Activated naive CD8-positive, alpha-beta T cell (primary cell): ENCODE data around the gene VRK3.
A peak's percentile ranks its signal among the peaks of the same experiment; 100 is the strongest.

ENCODE experiments used
- H3K27ac Mint-ChIP-seq: one replicate; pipeline ENCODE4 v1.8.0; 2021; ENCODE audit warnings: mixed read lengths
- H3K27me3 Mint-ChIP-seq: one replicate; pipeline ENCODE4 v1.8.0; 2021; ENCODE audit warnings: mixed read lengths
- H3K36me3 Mint-ChIP-seq: one replicate; pipeline ENCODE4 v1.8.0; 2021; ENCODE audit warnings: mixed read lengths
- H3K4me1 Mint-ChIP-seq: one replicate; pipeline ENCODE4 v1.8.0; 2021; ENCODE audit warnings: low read depth, mixed read lengths
- H3K4me3 Mint-ChIP-seq: one replicate; pipeline ENCODE4 v1.8.0; 2021; ENCODE audit warnings: mild to moderate bottlenecking, mixed read lengths
- H3K9me3 Mint-ChIP-seq: one replicate; pipeline ENCODE4 v1.8.0; 2021; ENCODE audit warnings: low read depth, mixed read lengths

VRK3 gene

DNA sequence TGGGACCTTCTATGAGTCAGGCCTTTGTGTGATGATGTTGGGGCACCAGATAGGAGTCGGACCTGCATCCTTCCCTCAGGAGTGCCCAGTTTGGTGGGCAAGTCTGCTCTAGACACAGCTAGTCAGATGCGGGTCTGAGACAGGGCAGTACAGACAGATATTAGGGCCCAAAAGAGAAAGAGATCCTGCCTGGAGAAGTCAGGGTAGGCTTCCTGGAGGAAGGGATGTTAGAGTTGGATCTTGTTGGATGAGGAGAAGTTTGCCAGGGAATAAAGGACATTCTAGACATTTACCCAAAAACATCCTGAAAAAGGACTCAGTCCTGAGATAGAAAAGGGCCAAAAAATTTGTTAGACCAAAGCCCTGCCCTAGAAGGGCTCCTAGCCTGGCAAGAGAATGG is 17.2 kb downstream of the VRK3 start:
- no peak overlapping the region for H3K27ac Mint-ChIP-seq

DNA sequence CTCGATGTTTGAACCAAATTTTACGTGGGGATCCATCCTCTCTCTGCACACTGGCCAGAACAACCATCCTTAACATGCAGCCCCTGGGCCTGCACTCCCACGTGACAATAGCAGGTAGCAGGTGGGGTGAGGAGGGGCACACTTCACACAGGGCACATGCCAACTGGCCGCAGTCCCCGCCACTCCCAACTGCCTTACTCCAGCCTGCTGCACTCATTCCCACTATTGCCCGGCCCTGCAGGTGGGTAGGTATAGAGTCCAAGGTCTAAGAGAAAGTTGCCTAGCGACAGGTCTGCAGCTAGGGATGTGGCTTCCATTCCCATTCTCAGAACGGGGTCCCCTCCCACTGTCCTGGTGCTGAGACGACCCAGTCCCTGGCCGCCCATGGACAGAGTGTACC is 18.0 kb downstream of the VRK3 start:
- H3K27ac Mint-ChIP-seq, result no peak overlapping the region
- H3K4me1 Mint-ChIP-seq, result peaks cover 13% of the 10 kb centered on the region
- no peaks in the 10 kb centered on the region for H3K9me3 Mint-ChIP-seq
- H3K4me3 Mint-ChIP-seq, result no peak overlapping the region
- peaks cover 7% of the 10 kb centered on the region for H3K36me3 Mint-ChIP-seq
- H3K27me3 Mint-ChIP-seq, result no peaks in the 10 kb centered on the region

More for the DNA sequence above, 17.2 kb downstream of the VRK3 start:
- peaks cover 7% of the 10 kb centered on the region for H3K36me3 Mint-ChIP-seq
- H3K4me1 Mint-ChIP-seq, result peaks cover 13% of the 10 kb centered on the region
- no peaks in the 10 kb centered on the region for H3K27me3 Mint-ChIP-seq
- H3K4me3 Mint-ChIP-seq, result no peak overlapping the region
- H3K9me3 Mint-ChIP-seq, result no peaks in the 10 kb centered on the region

DNA sequence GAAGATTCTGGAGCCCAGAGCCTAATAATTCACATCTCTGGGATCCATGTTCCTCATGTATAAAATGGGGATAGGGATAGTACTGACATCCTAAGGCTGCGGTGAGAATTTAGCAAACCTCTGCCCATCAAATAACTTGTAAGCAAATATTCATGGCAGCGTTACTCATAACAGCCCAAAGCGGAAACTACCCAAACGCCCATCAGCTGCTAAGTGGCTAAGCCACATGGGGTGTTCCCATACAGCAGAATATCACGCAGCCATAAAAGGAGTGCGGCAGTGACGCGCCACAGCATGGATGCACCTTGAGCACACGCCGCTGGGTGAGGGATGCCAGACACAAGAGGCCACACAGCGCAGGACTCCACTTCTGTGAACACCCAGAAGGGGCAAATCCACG is 19.7 kb downstream of the VRK3 start:
- Mint-ChIP-seq H3K27ac (no peak overlapping the region), H3K27me3 (no peaks in the 10 kb centered on the region), H3K4me1 (peaks cover 13% of the 10 kb centered on the region), H3K9me3 (no peaks in the 10 kb centered on the region), H3K4me3 (no peak overlapping the region), H3K36me3 (peaks cover 7% of the 10 kb centered on the region)

DNA sequence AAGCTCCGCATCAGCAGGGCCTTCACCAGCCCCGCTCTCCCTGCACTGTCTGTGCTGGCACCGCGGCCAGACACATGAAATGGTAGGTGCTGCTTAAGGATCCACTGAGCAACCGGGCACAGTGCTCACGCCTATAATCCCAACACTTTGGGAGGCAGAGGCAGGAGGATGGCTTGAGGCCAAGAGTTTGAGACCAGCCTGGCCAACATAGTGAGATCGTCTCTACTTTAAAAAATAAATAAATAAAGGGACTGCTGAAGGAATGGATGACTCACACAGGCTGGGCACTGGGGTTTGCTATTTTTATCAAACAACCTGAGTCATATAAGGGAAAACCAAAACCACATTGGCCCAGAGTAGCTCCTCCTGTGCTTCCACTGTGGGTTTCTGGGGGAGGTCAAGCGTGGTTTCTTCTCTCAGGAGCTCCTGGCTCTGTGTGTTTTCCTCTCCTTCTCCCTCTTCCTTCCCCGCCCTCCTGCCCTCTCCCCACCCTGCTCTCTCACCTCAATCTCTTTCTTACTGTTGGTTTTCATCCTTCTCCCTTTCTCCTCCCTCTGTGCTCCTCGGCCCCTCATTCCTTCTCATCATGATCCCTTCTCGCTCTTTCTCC is 21.3 kb downstream of the VRK3 start:
- no peaks in the 10 kb centered on the region for H3K27me3 Mint-ChIP-seq
- peak overlapping the region; percentile 35 for H3K4me3 Mint-ChIP-seq
- H3K4me1 Mint-ChIP-seq, result peaks cover 13% of the 10 kb centered on the region
- H3K9me3 Mint-ChIP-seq, result no peaks in the 10 kb centered on the region
- peaks cover 7% of the 10 kb centered on the region for H3K36me3 Mint-ChIP-seq
- H3K27ac Mint-ChIP-seq, result peak overlapping the region; percentile 41

DNA sequence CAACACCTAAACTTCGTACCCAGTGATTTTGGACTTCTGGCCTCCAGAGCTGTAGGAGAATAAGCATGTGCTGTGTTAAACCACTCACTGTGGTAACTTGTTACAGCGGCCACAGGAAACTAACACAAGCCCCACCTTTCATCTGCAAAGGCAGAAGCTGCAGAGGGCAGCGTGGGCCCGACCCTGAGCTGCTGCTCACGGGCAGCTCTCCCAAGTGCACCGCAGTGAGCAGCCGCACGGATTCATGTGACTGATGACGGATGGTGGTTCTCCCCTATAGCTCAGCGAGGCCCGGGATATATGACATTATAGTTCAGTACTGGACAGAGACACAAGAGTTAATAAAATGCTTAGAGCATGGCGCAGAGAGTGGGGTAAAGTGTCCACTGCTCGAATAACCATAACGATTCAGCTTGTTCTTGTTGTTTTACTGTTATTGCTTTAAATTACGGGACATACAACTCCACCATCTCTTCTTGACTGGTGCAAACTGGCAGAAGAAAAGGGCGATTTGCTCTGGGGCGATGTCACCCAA is 21.9 kb downstream of the VRK3 start:
- Mint-ChIP-seq H3K27ac (no peak overlapping the region), H3K36me3 (peaks cover 7% of the 10 kb centered on the region), H3K4me3 (no peak overlapping the region), H3K9me3 (no peaks in the 10 kb centered on the region), H3K27me3 (no peaks in the 10 kb centered on the region), H3K4me1 (peaks cover 13% of the 10 kb centered on the region)

DNA sequence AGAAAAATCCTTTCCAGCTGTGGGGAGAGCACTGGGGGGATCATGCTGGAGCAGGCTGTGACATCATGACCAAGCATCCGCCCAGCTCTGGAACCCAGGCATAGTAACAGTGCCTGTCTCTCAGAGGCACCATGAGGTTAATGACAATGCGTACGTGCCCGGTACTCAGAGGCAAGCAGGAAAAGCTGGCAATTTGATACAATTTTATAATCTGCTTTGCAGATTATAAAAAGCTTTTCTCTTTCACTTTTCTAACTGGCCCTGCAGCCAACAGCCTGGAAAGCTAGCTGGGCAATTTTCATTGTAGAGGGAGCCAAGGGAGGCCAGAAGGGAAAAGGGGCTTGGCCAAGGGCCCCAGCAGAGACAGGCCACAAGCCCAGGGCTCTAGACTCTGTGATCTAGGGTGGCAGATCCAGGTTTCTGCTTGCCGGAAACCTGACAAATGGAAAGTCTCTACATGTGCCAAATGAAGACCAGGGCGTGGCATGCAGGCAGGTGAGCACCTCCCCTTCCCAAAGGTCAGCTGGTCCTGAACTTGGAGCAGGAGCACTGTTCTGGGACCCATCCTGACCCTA is 22.7 kb downstream of the VRK3 start:
- H3K4me1 Mint-ChIP-seq, result peaks cover 13% of the 10 kb centered on the region
- H3K9me3 Mint-ChIP-seq, result no peaks in the 10 kb centered on the region
- H3K36me3 Mint-ChIP-seq, result peaks cover 10% of the 10 kb centered on the region
- no peak overlapping the region for H3K4me3 Mint-ChIP-seq
- H3K27ac Mint-ChIP-seq, result no peak overlapping the region
- H3K27me3 Mint-ChIP-seq, result no peaks in the 10 kb centered on the region

DNA sequence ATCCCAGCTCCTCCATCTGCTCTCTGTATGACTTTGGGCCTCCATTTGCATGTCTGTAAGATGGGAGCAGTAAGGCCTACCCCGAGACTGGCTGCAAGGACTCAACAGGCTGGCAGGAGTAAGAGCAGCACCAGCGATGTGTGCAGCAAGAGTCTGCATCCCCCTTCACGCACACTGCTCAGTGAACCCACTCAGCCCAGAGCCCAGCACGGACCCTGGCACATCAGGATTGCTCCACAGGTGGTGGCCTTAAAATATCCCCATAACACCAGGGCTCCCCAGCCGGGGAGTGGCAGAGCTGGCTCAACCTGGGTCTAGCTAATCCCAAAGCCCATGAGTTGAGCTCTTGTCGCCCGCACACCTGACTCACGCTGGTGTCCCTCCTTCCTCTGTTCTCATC is 23.4 kb downstream of the VRK3 start:
- Mint-ChIP-seq H3K27me3 (no peaks in the 10 kb centered on the region), H3K27ac (no peak overlapping the region), H3K36me3 (peaks cover 8% of the 10 kb centered on the region), H3K4me3 (no peak overlapping the region), H3K9me3 (no peaks in the 10 kb centered on the region), H3K4me1 (peaks cover 13% of the 10 kb centered on the region)

DNA sequence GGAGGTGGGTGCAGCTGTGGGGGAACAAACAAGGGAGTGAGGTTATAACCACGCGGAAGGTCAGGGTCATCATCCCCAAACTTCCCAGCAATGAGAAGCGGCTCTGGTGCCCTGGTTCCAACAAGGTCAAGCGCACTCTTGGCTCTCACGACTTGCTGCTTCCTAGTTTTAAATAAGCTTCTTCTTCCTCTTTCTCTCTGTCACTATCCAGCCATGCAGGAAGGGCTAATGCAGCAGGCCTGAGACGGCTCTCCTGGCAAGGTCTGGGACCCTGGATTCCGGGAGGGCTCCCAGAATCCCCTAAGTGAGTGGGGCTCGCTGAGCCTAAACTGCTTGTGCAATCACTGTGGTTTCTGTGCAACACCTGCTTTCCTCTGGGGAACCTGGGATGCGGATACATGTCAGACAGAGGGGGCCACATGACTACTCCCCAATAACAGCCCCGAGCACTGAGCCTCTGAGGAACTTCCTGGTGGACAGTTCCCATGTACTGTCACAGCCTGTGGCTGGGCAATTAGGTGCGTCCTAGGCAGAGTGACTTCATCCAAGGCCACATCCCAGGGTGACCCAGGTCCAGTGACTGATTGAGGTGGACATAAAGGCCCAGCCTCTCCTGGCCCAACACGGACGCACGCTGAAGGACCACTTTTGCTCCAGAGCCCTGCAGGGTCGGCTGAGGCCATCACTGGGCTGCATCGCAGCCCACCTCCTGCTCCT is 24.2 kb downstream of the VRK3 start:
- no peaks in the 10 kb centered on the region for H3K9me3 Mint-ChIP-seq
- no peak overlapping the region for H3K27ac Mint-ChIP-seq
- H3K4me1 Mint-ChIP-seq, result peaks cover 13% of the 10 kb centered on the region
- H3K27me3 Mint-ChIP-seq, result no peaks in the 10 kb centered on the region
- peaks cover 7% of the 10 kb centered on the region for H3K36me3 Mint-ChIP-seq
- H3K4me3 Mint-ChIP-seq, result no peak overlapping the region

DNA sequence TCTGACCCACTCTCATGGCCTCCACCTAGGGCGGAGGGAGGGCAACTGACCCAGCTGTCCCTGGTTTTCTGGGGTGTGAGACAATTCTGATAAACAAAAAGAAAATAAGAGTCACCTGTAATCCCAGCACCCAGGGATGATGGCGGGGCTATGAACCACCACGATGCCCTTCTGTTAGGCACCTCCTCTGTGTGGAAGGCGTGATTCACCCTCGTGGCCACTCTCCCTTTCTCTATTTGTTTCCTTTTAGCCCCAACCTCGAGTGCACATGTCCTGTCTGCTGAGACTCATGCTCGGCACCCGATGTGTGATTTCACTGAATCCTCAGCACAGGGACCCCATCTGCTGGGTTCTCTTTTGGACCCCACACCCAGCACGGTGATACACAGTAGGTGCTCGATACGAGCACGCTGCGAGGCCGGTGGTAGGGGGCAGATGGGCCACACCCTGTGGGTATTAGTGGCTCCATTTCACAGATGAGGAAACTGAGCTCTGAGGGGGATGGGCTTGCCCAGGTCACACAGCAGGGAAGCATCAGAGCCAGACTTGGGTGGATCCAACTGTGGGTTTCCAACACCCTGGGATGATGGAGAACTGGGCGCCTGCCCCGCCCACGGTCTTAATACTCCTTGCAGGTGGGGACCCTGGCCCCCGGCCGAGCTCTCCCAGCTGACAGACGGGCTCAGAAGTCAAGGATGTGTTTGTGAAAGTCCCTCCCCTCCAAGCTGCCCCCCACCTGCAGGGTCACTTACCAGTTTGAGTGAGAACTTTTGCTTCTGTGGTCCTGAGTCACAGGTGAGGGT is 24.9 kb downstream of the VRK3 start:
- H3K27ac Mint-ChIP-seq, result no peak overlapping the region
- no peaks in the 10 kb centered on the region for H3K27me3 Mint-ChIP-seq
- H3K36me3 Mint-ChIP-seq, result peaks cover 7% of the 10 kb centered on the region
- H3K4me3 Mint-ChIP-seq, result no peak overlapping the region
- no peaks in the 10 kb centered on the region for H3K9me3 Mint-ChIP-seq
- H3K4me1 Mint-ChIP-seq, result peaks cover 13% of the 10 kb centered on the region

DNA sequence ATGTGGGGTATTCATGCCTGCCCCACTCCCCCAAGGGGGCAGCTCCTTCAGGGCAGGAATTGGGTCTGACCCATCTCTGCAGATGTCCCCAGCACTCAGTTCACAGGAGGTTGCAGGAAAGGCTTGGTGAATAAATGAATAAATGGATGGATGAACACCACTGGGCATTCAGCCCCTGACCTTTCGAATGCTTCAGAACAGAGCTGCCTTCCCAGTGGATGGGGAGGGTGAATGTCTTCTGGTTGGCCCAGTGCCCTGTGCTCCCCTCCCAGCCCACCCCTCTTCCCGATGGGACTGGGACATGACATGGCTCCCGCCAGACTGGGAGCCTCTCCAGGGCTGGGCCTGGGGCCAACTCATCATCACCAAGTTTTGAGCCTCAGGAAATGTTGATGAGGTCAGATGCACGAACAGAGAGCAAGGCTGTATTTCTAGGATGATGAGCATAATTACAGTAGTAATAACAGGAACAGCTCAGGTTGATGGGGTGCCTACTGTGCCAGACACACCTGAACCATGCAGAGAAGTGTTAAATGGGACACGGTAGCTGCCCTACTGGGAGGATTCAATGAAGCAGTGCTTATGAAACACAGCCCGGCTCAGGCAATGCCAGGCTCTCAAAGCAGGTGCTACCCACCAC is 25.7 kb downstream of the VRK3 start:
- H3K4me1 Mint-ChIP-seq, result peaks cover 10% of the 10 kb centered on the region
- no peak overlapping the region for H3K27ac Mint-ChIP-seq

DNA sequence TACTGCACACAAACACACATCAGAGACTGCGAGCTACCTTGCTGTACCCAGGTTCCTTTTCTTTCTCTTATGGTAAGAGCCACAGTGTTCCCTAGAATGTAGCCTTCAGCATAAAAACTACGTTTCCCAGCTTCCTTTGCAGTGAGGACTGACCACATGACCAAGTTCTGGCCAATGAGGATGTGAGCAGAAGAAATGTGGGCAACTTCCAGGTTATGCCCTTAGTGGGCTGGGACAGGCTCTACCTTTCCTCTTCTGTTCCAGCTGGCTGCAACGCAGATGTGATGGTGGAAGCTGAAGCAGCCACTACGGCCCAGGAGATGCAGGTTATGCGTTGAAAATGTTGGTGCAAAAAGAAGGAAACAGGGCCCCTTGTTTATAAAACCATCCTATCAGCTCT is 27.5 kb downstream of the VRK3 start:
- Mint-ChIP-seq H3K36me3 (peaks cover 4% of the 10 kb centered on the region), H3K4me3 (no peak overlapping the region), H3K27me3 (no peaks in the 10 kb centered on the region), H3K9me3 (no peaks in the 10 kb centered on the region), H3K27ac (no peak overlapping the region), H3K4me1 (no peaks in the 10 kb centered on the region)

More for the DNA sequence above, 25.7 kb downstream of the VRK3 start:
- no peaks in the 10 kb centered on the region for H3K27me3 Mint-ChIP-seq
- H3K4me3 Mint-ChIP-seq, result no peak overlapping the region
- no peaks in the 10 kb centered on the region for H3K9me3 Mint-ChIP-seq
- H3K36me3 Mint-ChIP-seq, result peaks cover 7% of the 10 kb centered on the region

DNA sequence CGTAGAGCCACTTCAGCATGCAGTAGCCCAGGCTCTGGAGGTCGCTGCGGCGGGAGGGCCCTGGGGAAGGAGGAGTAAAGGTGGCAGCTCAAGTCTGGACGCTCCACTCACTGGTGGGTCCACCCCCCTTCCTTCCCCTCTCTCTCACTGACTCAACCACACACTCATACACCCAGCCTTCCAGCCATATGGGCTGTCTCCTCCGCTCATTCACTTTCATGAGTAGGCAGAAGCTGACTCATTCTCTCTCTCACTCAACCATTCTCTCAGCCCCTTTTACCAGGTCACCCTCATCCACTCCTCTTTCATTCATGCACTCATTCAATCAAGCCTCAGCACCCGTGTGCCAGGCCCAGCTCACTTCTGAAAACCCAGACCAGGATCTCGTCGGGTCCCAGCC is 36.7 kb downstream of the VRK3 start:
- H3K9me3 Mint-ChIP-seq, result no peaks in the 10 kb centered on the region
- H3K36me3 Mint-ChIP-seq, result peaks cover 18% of the 10 kb centered on the region
- no peak overlapping the region for H3K4me3 Mint-ChIP-seq
- H3K4me1 Mint-ChIP-seq, result peaks cover 10% of the 10 kb centered on the region
- peak overlapping the region; percentile 28 for H3K27ac Mint-ChIP-seq
- no peaks in the 10 kb centered on the region for H3K27me3 Mint-ChIP-seq

DNA sequence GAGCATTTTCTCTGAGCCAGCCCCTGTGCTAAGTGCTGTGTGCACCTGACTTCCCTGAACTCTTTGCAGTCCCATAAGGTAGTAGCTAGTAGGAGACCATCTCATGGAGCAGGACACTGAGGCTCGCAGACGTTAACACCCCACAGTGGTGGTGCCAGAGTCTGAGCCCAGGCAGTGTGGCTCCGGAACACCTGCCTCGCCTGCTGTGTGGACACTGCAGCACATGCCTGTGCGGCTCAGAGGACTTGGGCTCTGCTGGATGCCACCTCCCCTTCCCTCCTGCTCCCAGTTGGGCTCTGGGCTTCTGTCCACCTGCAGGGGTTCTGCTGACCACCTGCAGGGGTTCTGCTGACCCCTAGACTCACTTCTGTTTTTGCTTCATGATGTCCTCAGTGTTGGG is 37.2 kb downstream of the VRK3 start:
- Mint-ChIP-seq H3K36me3 (peaks cover 18% of the 10 kb centered on the region), H3K27me3 (no peaks in the 10 kb centered on the region), H3K9me3 (no peaks in the 10 kb centered on the region), H3K4me3 (no peak overlapping the region), H3K4me1 (peaks cover 10% of the 10 kb centered on the region), H3K27ac (no peak overlapping the region)

DNA sequence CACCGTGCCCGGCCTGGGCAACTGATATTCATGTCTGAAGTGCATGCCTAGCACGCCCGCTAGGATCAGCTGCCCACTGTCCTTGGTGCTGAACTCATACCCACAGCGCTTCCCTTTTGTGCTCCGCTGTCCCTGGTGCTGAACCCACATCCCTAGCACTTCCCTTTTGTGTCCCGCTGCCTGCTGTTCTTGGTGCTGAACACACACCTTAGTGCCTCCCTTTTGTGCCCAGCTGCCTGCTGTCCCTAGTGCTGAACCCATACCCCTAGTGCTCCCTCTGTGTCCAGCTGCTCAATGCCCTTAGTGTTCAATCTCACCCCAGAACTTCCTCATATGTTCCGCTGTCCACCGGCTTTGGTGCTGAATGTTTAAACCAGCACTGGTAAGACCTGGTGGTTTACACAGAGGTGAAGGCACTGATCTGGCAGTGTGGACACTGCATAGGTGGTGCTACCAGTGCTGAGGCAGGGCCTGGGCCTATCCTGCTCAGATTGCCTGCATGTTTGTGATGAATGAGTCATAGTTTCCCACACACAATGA is 37.9 kb downstream of the VRK3 start:
- H3K27me3 Mint-ChIP-seq, result no peaks in the 10 kb centered on the region
- H3K9me3 Mint-ChIP-seq, result no peaks in the 10 kb centered on the region
- H3K4me3 Mint-ChIP-seq, result no peak overlapping the region
- peaks cover 10% of the 10 kb centered on the region for H3K4me1 Mint-ChIP-seq
- H3K27ac Mint-ChIP-seq, result peak overlapping the region; percentile 35
- peaks cover 18% of the 10 kb centered on the region for H3K36me3 Mint-ChIP-seq
